Neural progenitor cell (in vitro differentiated cells): Measurements from ENCODE around the gene LRRC45. TPM values are rescaled to one million over a fixed set of nuclear protein-coding genes. Genes with fewer than 3 reads are reported as not detected.

ENCODE experiments used
- DNase-seq: peaks from one replicate; pipeline ENCODE4 v3.0.0-alpha.2; 2016; ENCODE audit warnings: low spot score
- H2AFZ ChIP-seq: fragments of 200-600 bp; sonication (generic); replicated peaks from 2 replicates; pipeline ENCODE4 v1.6.1; 2016; ENCODE audit warnings: antibody characterized with exemption
- H3F3A ChIP-seq: fragments of 200-600 bp; sonication (generic); 2 replicates; pipeline ENCODE4 v1.6.1; 2016; ENCODE audit warnings: antibody characterized with exemption, low read depth
- H3K27ac ChIP-seq: fragments of 200-600 bp; sonication (generic); 2 replicates; pipeline ENCODE4 v1.5.1; 2016; ENCODE audit warnings: mild to moderate bottlenecking
- H3K27me3 ChIP-seq: fragments of 200-600 bp; sonication (generic); 2 replicates; pipeline ENCODE4 v1.6.1; 2016; ENCODE audit warnings: mild to moderate bottlenecking, moderate library complexity
- H3K36me3 ChIP-seq: fragments of 200-600 bp; sonication (generic); 2 replicates; pipeline ENCODE4 v1.5.1; 2016
- H3K4me1 ChIP-seq: fragments of 200-600 bp; sonication (generic); 2 replicates; pipeline ENCODE4 v1.6.1; 2016; ENCODE audit warnings: mixed run types
- H3K4me2 ChIP-seq: fragments of 200-600 bp; sonication (generic); 2 replicates; pipeline ENCODE4 v1.6.1; 2016
- H3K4me3 ChIP-seq: fragments of 200-600 bp; sonication (generic); 2 replicates; pipeline ENCODE4 v1.5.1; 2016
- H3K79me2 ChIP-seq: fragments of 200-600 bp; sonication (generic); 2 replicates; pipeline ENCODE4 v1.6.1; 2016; ENCODE audit warnings: low read depth
- H3K9ac ChIP-seq: fragments of 200-600 bp; sonication (generic); 2 replicates; pipeline ENCODE4 v1.6.1; 2016
- H3K9me3 ChIP-seq: fragments of 200-600 bp; sonication (generic); 2 replicates; pipeline ENCODE4 v1.5.1; 2016; ENCODE audit warnings: low read depth
- H4K20me1 ChIP-seq: fragments of 200-600 bp; sonication (generic); 2 replicates; pipeline ENCODE4 v1.6.1; 2016; ENCODE audit warnings: low read depth
- H3K27ac Mint-ChIP-seq: 3 replicates; pipeline ENCODE4 v1.8.0; 2021; ENCODE audit warnings: mixed read lengths
- H3K27me3 Mint-ChIP-seq: 2 replicates; pipeline ENCODE4 v1.8.0; 2022; ENCODE audit warnings: low read depth, mild to moderate bottlenecking, inconsistent platforms, moderate library complexity, mixed read lengths; ENCODE audit not compliant: insufficient read depth
- H3K36me3 Mint-ChIP-seq: 3 replicates; pipeline ENCODE4 v1.8.0; 2021; ENCODE audit warnings: mixed read lengths
- H3K4me1 Mint-ChIP-seq: 3 replicates; pipeline ENCODE4 v1.8.0; 2021; ENCODE audit warnings: mixed read lengths
- H3K4me3 Mint-ChIP-seq: 3 replicates; pipeline ENCODE4 v1.8.0; 2021; ENCODE audit warnings: mild to moderate bottlenecking, moderate library complexity, mixed read lengths
- H3K9me3 Mint-ChIP-seq: 3 replicates; pipeline ENCODE4 v1.8.0; 2020; ENCODE audit warnings: mixed read lengths
- EZH2 ChIP-seq: fragments of 200-600 bp; sonication (generic); IDR thresholded peaks from 2 replicates; pipeline ENCODE4 v1.6.1; 2017; ENCODE audit warnings: antibody characterized with exemption, mild to moderate bottlenecking, moderate library complexity
- EZH2phosphoT487 ChIP-seq: fragments of 200-600 bp; sonication (generic); IDR thresholded peaks from 2 replicates; pipeline ENCODE4 v1.6.1; 2017; ENCODE audit warnings: antibody characterized with exemption
- total RNA-seq: library from RNA; depleted of rRNA; stranded (reverse); fragments of >200 nt; gene quantifications from 2 replicates; pipeline ENCODE4 v1.2.3, GENCODE V29; 2015; ENCODE audit warnings: low replicate concordance
- TF ChIP-seq, protein P1 (sequence below): fragments of 200-600 bp; sonication (generic); IDR thresholded peaks from 2 replicates; pipeline ENCODE4 v1.5.1; 2017; ENCODE audit warnings: antibody characterized with exemption, mild to moderate bottlenecking

Gene LRRC45
- total RNA-seq, 1 donor from 2014 or later: 15.4 TPM

GRCh38 chr17:82039695-82040299 is 16.7 kb downstream of the LRRC45 start:
- no peaks in the 10 kb centered on the region for H3K36me3 ChIP-seq
- Mint-ChIP-seq H3K4me3 (no peak overlapping the region), H3K27me3 (peaks cover 12% of the 10 kb centered on the region), H3K4me1 (peaks cover 29% of the 10 kb centered on the region), H3K9me3 (peaks cover 9% of the 10 kb centered on the region), H3K36me3 (peaks cover 9% of the 10 kb centered on the region), H3K27ac (peak overlapping the region; percentile 61)
- TF ChIP-seq, protein P1, sequence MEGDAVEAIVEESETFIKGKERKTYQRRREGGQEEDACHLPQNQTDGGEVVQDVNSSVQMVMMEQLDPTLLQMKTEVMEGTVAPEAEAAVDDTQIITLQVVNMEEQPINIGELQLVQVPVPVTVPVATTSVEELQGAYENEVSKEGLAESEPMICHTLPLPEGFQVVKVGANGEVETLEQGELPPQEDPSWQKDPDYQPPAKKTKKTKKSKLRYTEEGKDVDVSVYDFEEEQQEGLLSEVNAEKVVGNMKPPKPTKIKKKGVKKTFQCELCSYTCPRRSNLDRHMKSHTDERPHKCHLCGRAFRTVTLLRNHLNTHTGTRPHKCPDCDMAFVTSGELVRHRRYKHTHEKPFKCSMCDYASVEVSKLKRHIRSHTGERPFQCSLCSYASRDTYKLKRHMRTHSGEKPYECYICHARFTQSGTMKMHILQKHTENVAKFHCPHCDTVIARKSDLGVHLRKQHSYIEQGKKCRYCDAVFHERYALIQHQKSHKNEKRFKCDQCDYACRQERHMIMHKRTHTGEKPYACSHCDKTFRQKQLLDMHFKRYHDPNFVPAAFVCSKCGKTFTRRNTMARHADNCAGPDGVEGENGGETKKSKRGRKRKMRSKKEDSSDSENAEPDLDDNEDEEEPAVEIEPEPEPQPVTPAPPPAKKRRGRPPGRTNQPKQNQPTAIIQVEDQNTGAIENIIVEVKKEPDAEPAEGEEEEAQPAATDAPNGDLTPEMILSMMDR: no peak
- no peak for TF ChIP-seq EZH2
- no peak for TF ChIP-seq EZH2phosphoT487
- peaks cover 5% of the 10 kb centered on the region for H4K20me1 ChIP-seq
- no peak overlapping the region for H3K4me3 ChIP-seq
- no peaks in the 10 kb centered on the region for H3K79me2 ChIP-seq
- H3K9me3 ChIP-seq: no peaks in the 10 kb centered on the region
- peaks cover 7% of the 10 kb centered on the region for H3K4me1 ChIP-seq
- no peak for DNase-seq
- no peak overlapping the region for H3K9ac ChIP-seq
- H3K27ac ChIP-seq: no peak overlapping the region
- no peaks in the 10 kb centered on the region for H3K27me3 ChIP-seq
- H3F3A ChIP-seq: peaks cover 22% of the 10 kb centered on the region
- no peak overlapping the region for H3K4me2 ChIP-seq
- H2AFZ ChIP-seq: no peak overlapping the region

DNA sequence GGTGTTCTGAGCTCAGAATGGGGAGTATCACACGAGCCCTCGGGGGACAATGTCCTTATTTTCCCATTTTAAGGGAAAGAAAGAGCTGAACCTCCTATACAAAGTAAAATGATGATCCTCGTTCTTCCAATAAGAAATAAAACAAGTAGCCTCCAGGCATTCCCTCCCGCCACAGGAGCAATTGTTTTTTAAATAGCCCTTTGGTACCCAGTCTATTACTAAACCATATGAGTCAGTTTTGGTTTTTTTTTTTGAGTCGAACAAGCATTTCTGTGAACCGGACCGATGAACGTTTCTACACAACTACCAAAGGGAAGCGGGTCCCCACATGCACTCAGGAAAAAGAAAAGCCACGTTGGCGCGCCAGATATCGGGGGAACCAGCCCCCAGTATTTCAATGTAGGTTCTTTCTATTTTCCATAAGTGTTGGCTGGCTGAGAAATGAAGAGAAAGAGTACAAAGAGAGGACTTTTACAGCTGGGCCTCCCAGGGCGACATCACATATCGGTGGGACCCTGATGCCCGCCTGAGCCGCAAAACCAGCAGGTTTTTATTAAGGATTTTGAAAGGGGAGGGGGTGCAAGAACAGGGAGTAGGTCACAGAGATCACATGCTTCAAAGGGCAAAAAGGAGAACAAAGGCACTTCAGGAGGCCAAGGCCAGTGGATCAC is 18.2 kb downstream of the LRRC45 start:
- H3K36me3 Mint-ChIP-seq: no peaks in the 10 kb centered on the region
- Histone ChIP-seq H3K9me3 (no peaks in the 10 kb centered on the region), H3K79me2 (no peaks in the 10 kb centered on the region), H3K27ac (no peak overlapping the region), H4K20me1 (peaks cover 5% of the 10 kb centered on the region), H3K4me2 (no peak overlapping the region), H3K36me3 (no peaks in the 10 kb centered on the region), H3K27me3 (no peaks in the 10 kb centered on the region), H3K4me3 (no peak overlapping the region), H3K4me1 (peaks cover 5% of the 10 kb centered on the region), H3K9ac (no peak overlapping the region), H3F3A (peaks cover 18% of the 10 kb centered on the region), H2AFZ (no peak overlapping the region)
- peaks cover 9% of the 10 kb centered on the region for H3K9me3 Mint-ChIP-seq
- DNase-seq: no peak
- H3K4me1 Mint-ChIP-seq: peaks cover 26% of the 10 kb centered on the region
- no peak overlapping the region for H3K4me3 Mint-ChIP-seq
- TF ChIP-seq, protein P1: no peak
- TF ChIP-seq EZH2 (no peak), EZH2phosphoT487 (no peak)
- peaks cover 12% of the 10 kb centered on the region for H3K27me3 Mint-ChIP-seq
- H3K27ac Mint-ChIP-seq: no peak overlapping the region

DNA sequence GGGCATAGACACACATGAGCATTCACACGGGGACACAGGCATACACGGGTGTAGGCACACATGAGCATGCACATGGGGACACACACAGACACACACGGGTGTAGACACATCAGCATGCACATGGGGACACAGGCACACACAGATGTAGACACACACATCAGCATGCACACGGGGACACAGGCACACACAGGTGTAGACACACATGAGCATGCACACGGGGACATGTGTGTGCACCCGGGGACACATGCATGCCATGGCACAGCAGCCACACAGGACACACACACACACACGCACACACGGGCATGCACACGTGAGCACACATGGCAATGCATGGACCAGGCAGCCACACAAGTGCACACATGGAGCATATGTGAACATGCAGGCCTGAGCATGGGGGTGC is 19.5 kb downstream of the LRRC45 start:
- peaks cover 27% of the 10 kb centered on the region for H3K4me1 Mint-ChIP-seq
- H3K4me2 ChIP-seq: no peak overlapping the region
- H3F3A ChIP-seq: peaks cover 8% of the 10 kb centered on the region
- DNase-seq: no peak
- no peaks in the 10 kb centered on the region for H3K4me1 ChIP-seq
- H3K36me3 Mint-ChIP-seq: peaks cover 5% of the 10 kb centered on the region
- H3K4me3 Mint-ChIP-seq: peak overlapping the region; percentile 33
- TF ChIP-seq EZH2: no peak
- TF ChIP-seq EZH2phosphoT487: no peak
- TF ChIP-seq, protein P1: no peak
- no peaks in the 10 kb centered on the region for H3K36me3 ChIP-seq
- H4K20me1 ChIP-seq: no peaks in the 10 kb centered on the region
- no peak overlapping the region for H2AFZ ChIP-seq
- no peak overlapping the region for H3K9ac ChIP-seq
- H3K27me3 Mint-ChIP-seq: peaks cover 12% of the 10 kb centered on the region
- H3K79me2 ChIP-seq: no peaks in the 10 kb centered on the region
- H3K4me3 ChIP-seq: no peak overlapping the region
- peaks cover 9% of the 10 kb centered on the region for H3K9me3 Mint-ChIP-seq
- H3K27ac Mint-ChIP-seq: peak overlapping the region; percentile 21
- H3K9me3 ChIP-seq: no peaks in the 10 kb centered on the region
- H3K27me3 ChIP-seq: no peaks in the 10 kb centered on the region
- no peak overlapping the region for H3K27ac ChIP-seq
